Lung (tissue), 12 donors: ENCODE data around the gene TXN2. TPM values are rescaled to one million over a fixed set of nuclear protein-coding genes. Genes with fewer than 3 reads are reported as not detected.
"Not testable (repeated sequence)": the region's sequence is repeated elsewhere in the genome, so short reads cannot be mapped to it uniquely, and the experiment has no call there.

Source experiments
- ATAC-seq: fragments of 200-7000 bp; cut with Tn5 transposase; one replicate; pipeline ENCODE4 v1.9.1; 2020; ENCODE audit warnings: moderate number of reproducible peaks; ENCODE audit not compliant: insufficient read depth, low FRiP score
- DNase-seq, 3 donors: peaks; one replicate each; pipeline ENCODE4 v3.0.0-alpha.2; 2013 to 2017
- H3K27ac ChIP-seq, 2 donors: one replicate each; pipeline ENCODE4 v1.5.1; 2013; ENCODE audit warnings: mild to moderate bottlenecking in 2 of 2, moderate library complexity in 2 of 2, control low read depth in 1 of 2, inconsistent platforms in 1 of 2, low read depth in 1 of 2, low read length in 1 of 2
- H3K27me3 ChIP-seq, 3 donors: one replicate each; pipeline ENCODE4 v1.5.1; 2013; ENCODE audit warnings: low read length in 2 of 3; ENCODE audit not compliant: control insufficient read depth in 3 of 3, insufficient read depth in 3 of 3
- H3K36me3 ChIP-seq, 4 donors: one replicate each; pipeline ENCODE4 v1.5.1; 2013; ENCODE audit warnings: low read length in 4 of 4, mild to moderate bottlenecking in 1 of 4, moderate library complexity in 1 of 4; ENCODE audit not compliant: control insufficient read depth in 4 of 4, insufficient read depth in 4 of 4
- H3K4me1 ChIP-seq, 5 donors: one replicate each; pipeline ENCODE4 v1.5.1; 2013; ENCODE audit warnings: low read length in 5 of 5, mild to moderate bottlenecking in 2 of 5, moderate library complexity in 1 of 5; ENCODE audit not compliant: control insufficient read depth in 5 of 5, insufficient read depth in 5 of 5
- H3K4me3 ChIP-seq: one replicate; pipeline ENCODE4 v1.5.1; 2013; ENCODE audit warnings: mild to moderate bottlenecking, control low read depth, moderate library complexity
- H3K9ac ChIP-seq, 2 donors: one replicate each; pipeline ENCODE4 v1.5.1; 2013; ENCODE audit warnings: low read length in 2 of 2, control low read depth in 1 of 2; ENCODE audit not compliant: insufficient read depth in 1 of 2
- H3K9me3 ChIP-seq, 4 donors: one replicate each; pipeline ENCODE4 v1.5.1; 2013; ENCODE audit warnings: low read length in 3 of 4, mild to moderate bottlenecking in 1 of 4, moderate library complexity in 1 of 4; ENCODE audit not compliant: control insufficient read depth in 4 of 4, insufficient read depth in 3 of 4
- CTCF ChIP-seq: IDR thresholded peaks from 2 replicates; pipeline ENCODE4 v1.5.1; 2012; ENCODE audit warnings: mild to moderate bottlenecking; ENCODE audit errors: control extremely low read depth, extremely low read depth
- WGBS, 2 donors: extraction: QIAGEN DNeasy Blood & Tissue Kit; methylation state at CpG; one replicate each; pipeline ENCODE4 v1.1.7; 2013; 5-methylcytosine and 5-hydroxymethylcytosine counted together
- polyA plus RNA-seq, 2 donors: library from polyadenylated mRNA; stranded (reverse); fragments of 200-250 nt; gene quantifications; one replicate each; pipeline ENCODE4 v1.2.1, GENCODE V29; 2013
- total RNA-seq, 2 donors: library from RNA; depleted of rRNA in 1 of 2; stranded (reverse); fragments of >200 nt in 1 of 2; gene quantifications; one replicate each; pipeline ENCODE4 v1.2.1, GENCODE V29; 2014 to 2021
- donor health status: control.
- donor health status: control.
- donor health status: Bipolar disorder and iron deficiency.
- donor health status: healthy.
- donor health status: DM: yes; HTN: yes; CAD: no.

Gene TXN2
- total and polyA plus RNA-seq, 4 donors, result 26.8 to 92.2 (median 78.9) TPM

DNA sequence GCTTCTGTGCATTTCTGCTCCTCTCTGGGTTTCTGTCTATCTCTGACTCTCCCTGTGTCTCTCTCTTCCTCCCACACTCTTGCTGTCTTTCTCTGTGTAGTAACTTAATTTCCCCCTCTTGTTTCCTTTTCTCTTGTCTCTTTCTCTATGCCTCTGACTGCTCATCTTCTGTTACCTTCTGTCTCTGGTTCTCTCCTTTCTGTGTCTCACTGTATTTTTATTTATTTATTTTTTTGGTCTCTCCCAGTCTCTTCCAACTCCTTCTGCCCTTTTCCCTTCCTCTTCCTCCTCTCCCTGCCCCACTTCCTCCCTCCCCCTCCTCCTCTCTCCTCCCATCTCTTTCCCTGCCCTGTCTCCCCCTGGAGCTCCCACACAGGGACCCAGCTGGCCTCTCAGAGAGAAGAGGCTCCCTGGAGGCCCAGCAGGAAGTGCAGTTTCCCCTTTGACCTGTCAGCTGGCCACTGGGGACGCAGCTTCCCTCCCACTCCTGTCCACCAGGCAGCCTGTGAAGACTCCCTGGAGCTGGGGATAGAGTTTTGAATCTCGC lies 55.4 kb downstream of the TXN2 start:
- peak overlapping the region in 1 of 2 donors; percentile 26 for H3K27ac ChIP-seq
- ATAC-seq, result no peak
- WGBS, 2 donors, result 49 to 51% methylated on average over 2 of the region's 2 CpGs
- no peak overlapping the region for H3K9ac ChIP-seq
- H3K27me3 ChIP-seq, result no peaks in the 10 kb centered on the region
- no peaks in the 10 kb centered on the region for H3K9me3 ChIP-seq
- H3K4me3 ChIP-seq, result no peak overlapping the region
- TF ChIP-seq CTCF, result no peak
- peak; percentile 78 to 88 (median 78) for DNase-seq
- H3K36me3 ChIP-seq, result no peaks in the 10 kb centered on the region
- peaks cover 1 to 11% (median 6%) of the 10 kb centered on the region in 5 donors for H3K4me1 ChIP-seq

DNA sequence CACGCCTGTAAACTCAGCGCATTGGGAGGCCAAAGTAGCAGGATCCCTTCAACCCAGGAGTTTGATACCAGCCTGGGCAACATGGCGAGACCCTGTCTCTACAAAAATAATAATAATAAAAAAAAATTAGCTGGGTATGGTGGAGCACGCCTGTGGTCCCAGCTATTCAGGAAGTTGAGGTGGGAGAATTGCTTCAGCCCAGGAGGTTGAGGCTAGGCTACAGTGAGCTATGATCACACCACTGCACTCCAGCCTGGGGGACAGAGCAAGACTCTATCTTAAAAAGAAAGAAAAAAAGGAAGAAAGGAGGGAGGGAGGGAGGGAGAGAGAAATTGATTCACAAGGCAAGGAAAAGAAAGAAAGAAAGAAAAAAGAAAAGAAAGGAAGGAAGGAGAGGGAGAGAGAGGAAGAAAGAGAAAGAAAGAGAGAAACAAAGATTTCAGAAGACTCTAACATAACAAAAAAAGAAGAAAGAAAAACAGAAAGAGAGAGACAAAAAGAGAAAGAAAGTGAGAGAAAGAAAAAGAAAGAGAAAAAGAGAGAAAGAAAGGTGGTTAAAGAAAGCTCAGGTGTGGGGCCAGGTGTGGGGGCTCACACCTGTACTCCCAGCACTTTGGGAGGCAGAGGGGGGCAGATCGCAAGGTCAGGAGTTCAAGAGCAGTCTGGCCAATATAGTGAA lies 56.4 kb downstream of the TXN2 start:
- no peaks in the 10 kb centered on the region for H3K36me3 ChIP-seq
- 81 to 89% methylated on average over 5 of the region's 5 CpGs for WGBS, 2 donors
- ATAC-seq, result no peak
- no peak overlapping the region for H3K4me3 ChIP-seq
- peaks cover 1 to 16% (median 6%) of the 10 kb centered on the region in 5 donors for H3K4me1 ChIP-seq
- H3K27ac ChIP-seq, result no peak overlapping the region
- H3K9me3 ChIP-seq, result no peaks in the 10 kb centered on the region
- H3K9ac ChIP-seq, result no peak overlapping the region
- DNase-seq, result no peak
- TF ChIP-seq CTCF, result no peak
- no peaks in the 10 kb centered on the region for H3K27me3 ChIP-seq

DNA sequence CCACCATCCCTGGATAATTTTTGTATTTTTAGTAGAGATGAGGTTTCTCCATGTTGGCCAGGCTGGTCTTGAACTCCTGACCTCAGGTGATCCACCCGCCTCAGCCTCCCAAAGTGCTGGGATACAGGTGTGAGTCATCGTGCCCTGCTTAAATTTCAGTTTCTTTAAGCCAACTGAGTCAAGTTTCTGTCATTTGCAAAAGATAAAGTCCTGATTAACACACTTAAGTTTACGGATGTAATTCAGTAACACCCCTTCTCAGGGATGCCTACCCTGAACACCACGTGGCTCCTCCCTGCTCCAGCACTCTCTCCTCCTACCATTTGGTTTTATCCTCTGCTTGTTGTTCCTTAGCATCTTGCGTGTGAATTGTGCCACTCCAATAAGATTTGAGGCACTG lies 57.0 kb downstream of the TXN2 start:
- H3K9me3 ChIP-seq, H3K4me3 ChIP-seq, H3K27ac ChIP-seq, DNase-seq, H3K36me3 ChIP-seq, ATAC-seq, H3K9ac ChIP-seq, H3K27me3 ChIP-seq: not testable (repeated sequence)
- WGBS, 2 donors, result 84 to 90% methylated on average over 5 of the region's 5 CpGs
- H3K4me1 ChIP-seq, result peaks cover 2 to 21% (median 7%) of the 10 kb centered on the region in 5 donors

DNA sequence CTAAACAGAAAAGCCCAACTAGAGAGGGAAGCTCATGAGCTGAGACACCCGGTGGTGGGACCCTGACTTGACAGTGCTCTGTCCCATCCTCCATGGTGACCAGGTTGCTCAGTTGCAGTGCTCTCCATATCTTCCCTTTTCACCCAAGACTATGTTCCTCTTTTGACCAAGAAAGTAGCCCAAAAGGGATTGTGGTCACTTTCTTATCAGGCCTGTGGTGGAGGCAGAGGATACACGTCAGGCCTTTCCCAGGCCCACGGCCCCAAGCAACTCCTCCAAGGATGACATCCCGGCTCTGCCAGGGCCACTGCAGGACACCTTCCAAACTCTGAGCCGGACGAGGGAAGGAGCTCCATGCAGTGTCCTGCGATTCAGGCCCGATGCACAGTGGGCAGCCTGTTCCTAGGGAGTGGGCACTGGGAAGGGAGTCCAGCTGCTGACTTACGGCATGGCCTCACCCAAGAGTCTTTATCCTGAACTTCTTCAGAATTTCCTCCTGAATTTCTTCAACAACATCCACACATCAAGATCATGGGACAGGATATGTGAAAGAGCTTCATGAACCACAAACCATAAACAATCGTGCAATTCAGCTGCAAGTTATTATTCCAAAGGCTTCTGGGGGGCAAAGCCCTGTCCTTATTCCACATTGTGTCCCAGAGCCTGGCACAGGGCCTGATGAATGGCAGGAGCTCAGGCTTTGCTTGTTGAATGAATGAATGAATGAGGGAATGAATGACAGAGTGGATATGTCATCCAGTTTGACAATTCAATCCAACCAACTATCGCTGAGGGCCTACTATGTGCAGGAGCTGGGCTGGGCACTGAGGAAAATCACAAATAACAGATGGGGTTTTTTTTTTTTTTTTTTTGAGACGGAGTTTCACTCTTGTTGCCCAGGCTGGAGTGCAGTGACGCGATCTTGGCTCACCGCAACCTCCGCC lies 57.7 kb downstream of the TXN2 start:
- ATAC-seq, result no peak
- no peaks in the 10 kb centered on the region for H3K9me3 ChIP-seq
- no peaks in the 10 kb centered on the region for H3K27me3 ChIP-seq
- DNase-seq, result no peak
- peak overlapping the region in 1 of 2 donors; percentile 23 for H3K27ac ChIP-seq
- H3K4me1 ChIP-seq, result peaks cover 3 to 25% (median 8%) of the 10 kb centered on the region in 5 donors
- H3K9ac ChIP-seq, result no peak overlapping the region
- no peaks in the 10 kb centered on the region for H3K36me3 ChIP-seq
- TF ChIP-seq CTCF, result no peak
- no peak overlapping the region for H3K4me3 ChIP-seq
- 62 to 76% methylated on average over 12 to 16 of the region's 16 CpGs for WGBS, 2 donors
